HepG2 (cell line): Measurements from ENCODE around the gene SYNE1. TPM values are rescaled to one million over a fixed set of nuclear protein-coding genes. Genes with fewer than 3 reads are reported as not detected.

Source experiments
- ATAC-seq: fragments of 200-7000 bp; cut with Tn5 transposase; 3 replicates; pipeline ENCODE4 v1.9.1; 2020; ENCODE audit warnings: mild to moderate bottlenecking, moderate library complexity
- BruUV-seq: library from RNA; stranded (reverse); fragments of 400-500 nt; replicated peaks from 2 replicates; lab custom pipeline; 2021; lab: Mats Ljungman, UMichigan
- CTCF ChIA-PET: fragments of 300-600 bp; formaldehyde crosslinking; extraction: SDS; loops from one replicate; lab custom pipeline; 2021; ENCODE audit warnings: low total read pairs, inconsistent platforms, low intra/inter-chr PET ratio; lab: Yijun Ruan, JAX
- POLR2A ChIA-PET: fragments of 350-600 bp; sonication (Branson Sonifier 250); formaldehyde crosslinking; loops from one replicate; lab custom pipeline; 2020; ENCODE audit warnings: antibody characterized with exemption, inconsistent platforms; lab: Yijun Ruan, JAX
- DNase-seq: peaks from one replicate; pipeline ENCODE4 v3.0.0-alpha.2; 2015; ENCODE audit warnings: low spot score
- FAIRE-seq: peaks from 3 replicates; lab custom pipeline; 2011; peaks lifted over from hg19 to GRCh38; lab: Jason Lieb, UNC
- H2AFZ ChIP-seq: one replicate; pipeline ENCODE4 v1.6.1; 2011; ENCODE audit warnings: low read length, inconsistent platforms
- H3K27ac ChIP-seq: fragments of 300-600 bp; 3 replicates; pipeline ENCODE4 v1.8.0; 2011; ENCODE audit warnings: mixed run types, mild to moderate bottlenecking, mixed read lengths, low read length, inconsistent platforms; ENCODE audit not compliant: insufficient read depth; ENCODE audit errors: extremely low read length
- H3K27me3 ChIP-seq, 2 experiments: fragments of 200-600 bp in 1 of 2; 2 replicates in 1 of 2; 3 replicates in 1 of 2; pipeline versions ENCODE4 v1.6.0 to v1.8.0; 2011; ENCODE audit warnings: low read length in 2 of 2, mild to moderate bottlenecking in 2 of 2, moderate library complexity in 2 of 2, inconsistent platforms in 1 of 2; ENCODE audit not compliant: insufficient read depth in 2 of 2, control insufficient read depth in 1 of 2
- H3K36me3 ChIP-seq, 2 experiments: fragments of 200-600 bp in 1 of 2; replicated peaks in 1 of 2; 2 replicates in 1 of 2; 3 replicates in 1 of 2; pipeline versions ENCODE4 v1.5.1 to v1.8.0; 2011; ENCODE audit warnings: low read length in 2 of 2, inconsistent platforms in 1 of 2; ENCODE audit not compliant: insufficient read depth in 2 of 2, control insufficient read depth in 1 of 2
- H3K4me1 ChIP-seq: 2 replicates; pipeline ENCODE4 v1.5.1; 2012; ENCODE audit warnings: low read length, inconsistent platforms; ENCODE audit not compliant: insufficient read depth
- H3K4me2 ChIP-seq: 2 replicates; pipeline ENCODE4 v1.6.0; 2011; ENCODE audit warnings: low read depth, low read length, inconsistent platforms
- H3K4me3 ChIP-seq, 3 experiments: fragments of 200-600 bp in 1 of 3; sonication (generic), shearing (Covaris generic) in 1 of 3; replicated peaks in 1 of 3; 2 replicates each; pipeline ENCODE4 v1.5.1; 2011 to 2016; ENCODE audit warnings: low read length in 3 of 3, inconsistent platforms in 2 of 3, low read depth in 2 of 3, mild to moderate bottlenecking in 2 of 3, control low read depth in 1 of 3, mixed read lengths in 1 of 3; ENCODE audit not compliant: insufficient read depth in 1 of 3
- H3K79me2 ChIP-seq: one replicate; pipeline ENCODE4 v1.6.1; 2011; ENCODE audit warnings: low read length, inconsistent platforms; ENCODE audit not compliant: insufficient read depth
- H3K9ac ChIP-seq: 2 replicates; pipeline ENCODE4 v1.6.0; 2011; ENCODE audit warnings: mild to moderate bottlenecking, low read depth, low read length, inconsistent platforms; ENCODE audit not compliant: insufficient read depth
- H3K9me3 ChIP-seq: 2 replicates; pipeline ENCODE4 v1.5.1; 2012; ENCODE audit warnings: mild to moderate bottlenecking, low read length
- H4K20me1 ChIP-seq: 2 replicates; pipeline ENCODE4 v1.6.0; 2011; ENCODE audit warnings: inconsistent platforms, mild to moderate bottlenecking, low read length, moderate library complexity; ENCODE audit not compliant: insufficient read depth
- CCDC6 ChIP-seq: sonication (generic); formaldehyde crosslinking; IDR thresholded peaks from 2 replicates; pipeline ENCODE4 v1.8.1; 2022; ENCODE audit warnings: mild to moderate bottlenecking, missing genetic modification reagents, moderate library complexity
- MATR3 ChIP-seq: sonication (generic); formaldehyde crosslinking; IDR thresholded peaks from 2 replicates; pipeline ENCODE4 v1.4.0; 2020; ENCODE audit warnings: missing genetic modification reagents
- REXO4 ChIP-seq: sonication (generic); formaldehyde crosslinking; IDR thresholded peaks from 2 replicates; pipeline ENCODE4 v1.8.0; 2022; ENCODE audit warnings: missing genetic modification reagents, mild to moderate bottlenecking, borderline replicate concordance
- SMC3 ChIP-seq: IDR thresholded peaks from 2 replicates; pipeline ENCODE4 v1.6.1; 2011; ENCODE audit warnings: low read length, improper control_type of control experiment
- SNRNP70 ChIP-seq: fragments of 200-400 bp; formaldehyde crosslinking; IDR thresholded peaks from 2 replicates; pipeline ENCODE4 v1.6.1; 2017; ENCODE audit warnings: mild to moderate bottlenecking, low read depth, low read length, moderate library complexity
- ZBTB21 ChIP-seq: sonication (generic); formaldehyde crosslinking; IDR thresholded peaks from 2 replicates; pipeline ENCODE4 v1.4.0; 2020; ENCODE audit warnings: missing genetic modification reagents
- ZNF383 ChIP-seq: sonication (generic); formaldehyde crosslinking; IDR thresholded peaks from 2 replicates; pipeline ENCODE4 v1.4.0; 2020; ENCODE audit warnings: missing genetic modification reagents, mild to moderate bottlenecking, borderline replicate concordance
- WGBS: methylation state at CpG from one replicate; pipeline ENCODE4 v1.1.6; 2017; ENCODE audit warnings: low lambda C conversion rate; 5-methylcytosine and 5-hydroxymethylcytosine counted together
- in situ Hi-C: cut with HindIII; loops from 2 replicates; pipeline ENCODE4 v1.10.0; 2017; ENCODE audit warnings: low pct_unique_long_range_greater_than_20kb; ENCODE audit not compliant: extremely low pct_ligation_motif_present
- intact Hi-C: fragments of 100-400 bp; cut with micrococcal nuclease; formaldehyde crosslinking; loops from one replicate; pipeline ENCODE4 v1.10.0; 2022; ENCODE audit not compliant: unreplicated experiment
- polyA plus RNA-seq, 8 experiments: library from polyadenylated mRNA; depleted of rRNA in 3 of 8; stranded (reverse) in 7 of 8; unstranded in 1 of 8; fragments of >200 nt; fragmentation: Illumina TruSeq in 4 of 8; extraction: Trizol in 4 of 8; gene quantifications; 2 replicates each; pipeline versions ENCODE4 v1.2.1 to v1.2.3, GENCODE V29; 2011 to 2016; ENCODE audit warnings: low read depth in 4 of 8, missing spikeins in 1 of 8, mixed read lengths in 1 of 8; ENCODE audit not compliant: insufficient read depth in 1 of 8
- total RNA-seq, 5 experiments: library from RNA; depleted of rRNA; stranded (reverse); fragments of >200 nt; fragmentation: Illumina TruSeq; extraction: Trizol; gene quantifications; 2 replicates each; pipeline ENCODE4 v1.2.3, GENCODE V29; 2016; ENCODE audit warnings: low read depth in 1 of 5
- TF ChIP-seq, protein P1 (sequence below): fragments of 450-650 bp; IDR thresholded peaks from 2 replicates; pipeline ENCODE4 v1.6.1; 2017; ENCODE audit warnings: mild to moderate bottlenecking
- TF ChIP-seq, protein P2 (sequence below), 2 experiments: IDR thresholded peaks; 2 replicates each; pipeline ENCODE4 v1.6.1; 2011 to 2012; ENCODE audit warnings: low read length in 2 of 2, borderline replicate concordance in 1 of 2, low read depth in 1 of 2, mild to moderate bottlenecking in 1 of 2, moderate library complexity in 1 of 2
- TF ChIP-seq, protein P3 (sequence below): sonication (generic); formaldehyde crosslinking; IDR thresholded peaks from 2 replicates; pipeline ENCODE4 v1.4.0; 2020; ENCODE audit warnings: missing genetic modification reagents, borderline replicate concordance

The SYNE1 gene
- total and polyA plus RNA-seq, 2 of the 13 experiments (the other 11 are each of a cell fraction or from before 2014, with no cell fraction given) = 5.5 to 15.9 TPM

DNA sequence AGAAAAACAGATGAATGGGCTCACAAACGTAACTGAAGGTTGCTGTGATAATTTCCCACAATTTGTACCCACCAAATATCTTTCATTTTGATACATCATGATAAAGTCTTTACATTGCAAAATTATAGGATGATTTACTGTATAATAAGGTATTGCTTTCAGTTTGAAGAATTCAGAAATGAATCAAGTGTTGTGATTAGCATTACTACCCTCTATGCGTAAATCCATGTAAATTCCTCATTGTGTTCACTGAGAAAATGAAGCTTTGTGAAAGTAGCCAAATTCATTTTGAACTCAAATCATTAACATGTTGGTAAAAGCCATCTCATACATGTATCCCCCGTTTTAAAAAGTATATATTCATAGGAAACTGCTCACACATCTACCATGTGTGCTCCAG is 450.3 kb downstream of the SYNE1 start:
- Histone ChIP-seq H3K79me2 (no peaks in the 10 kb centered on the region), H3K36me3 (no peaks in the 10 kb centered on the region), H2AFZ (no peak overlapping the region), H3K9ac (no peak overlapping the region), H3K4me2 (no peak overlapping the region), H3K4me3 (no peak overlapping the region), H3K27me3 (no peaks in the 10 kb centered on the region), H4K20me1 (no peaks in the 10 kb centered on the region), H3K9me3 (no peaks in the 10 kb centered on the region), H3K27ac (no peak overlapping the region), H3K4me1 (peaks cover 5% of the 10 kb centered on the region; the same call in 1 of the 2 replicates)
- ChIA-PET CTCF (no interaction called here), POLR2A (no interaction called here)
- DNase-seq (no peak), FAIRE-seq (no peak)
- in situ Hi-C loops = no loop called here
- no TSS peak for BruUV-seq
- intact Hi-C loops = no loop called here
- TF ChIP-seq, protein P1, sequence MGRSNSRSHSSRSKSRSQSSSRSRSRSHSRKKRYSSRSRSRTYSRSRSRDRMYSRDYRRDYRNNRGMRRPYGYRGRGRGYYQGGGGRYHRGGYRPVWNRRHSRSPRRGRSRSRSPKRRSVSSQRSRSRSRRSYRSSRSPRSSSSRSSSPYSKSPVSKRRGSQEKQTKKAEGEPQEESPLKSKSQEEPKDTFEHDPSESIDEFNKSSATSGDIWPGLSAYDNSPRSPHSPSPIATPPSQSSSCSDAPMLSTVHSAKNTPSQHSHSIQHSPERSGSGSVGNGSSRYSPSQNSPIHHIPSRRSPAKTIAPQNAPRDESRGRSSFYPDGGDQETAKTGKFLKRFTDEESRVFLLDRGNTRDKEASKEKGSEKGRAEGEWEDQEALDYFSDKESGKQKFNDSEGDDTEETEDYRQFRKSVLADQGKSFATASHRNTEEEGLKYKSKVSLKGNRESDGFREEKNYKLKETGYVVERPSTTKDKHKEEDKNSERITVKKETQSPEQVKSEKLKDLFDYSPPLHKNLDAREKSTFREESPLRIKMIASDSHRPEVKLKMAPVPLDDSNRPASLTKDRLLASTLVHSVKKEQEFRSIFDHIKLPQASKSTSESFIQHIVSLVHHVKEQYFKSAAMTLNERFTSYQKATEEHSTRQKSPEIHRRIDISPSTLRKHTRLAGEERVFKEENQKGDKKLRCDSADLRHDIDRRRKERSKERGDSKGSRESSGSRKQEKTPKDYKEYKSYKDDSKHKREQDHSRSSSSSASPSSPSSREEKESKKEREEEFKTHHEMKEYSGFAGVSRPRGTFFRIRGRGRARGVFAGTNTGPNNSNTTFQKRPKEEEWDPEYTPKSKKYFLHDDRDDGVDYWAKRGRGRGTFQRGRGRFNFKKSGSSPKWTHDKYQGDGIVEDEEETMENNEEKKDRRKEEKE = no peak
- TF ChIP-seq REXO4 (CRISPR knock-in tag) (no peak), ZBTB21 (CRISPR knock-in tag) (no peak), SNRNP70 (no peak), ZNF383 (CRISPR knock-in tag) (no peak), SMC3 (no peak), CCDC6 (no peak), MATR3 (CRISPR knock-in tag) (no peak)
- TF ChIP-seq, protein P2, sequence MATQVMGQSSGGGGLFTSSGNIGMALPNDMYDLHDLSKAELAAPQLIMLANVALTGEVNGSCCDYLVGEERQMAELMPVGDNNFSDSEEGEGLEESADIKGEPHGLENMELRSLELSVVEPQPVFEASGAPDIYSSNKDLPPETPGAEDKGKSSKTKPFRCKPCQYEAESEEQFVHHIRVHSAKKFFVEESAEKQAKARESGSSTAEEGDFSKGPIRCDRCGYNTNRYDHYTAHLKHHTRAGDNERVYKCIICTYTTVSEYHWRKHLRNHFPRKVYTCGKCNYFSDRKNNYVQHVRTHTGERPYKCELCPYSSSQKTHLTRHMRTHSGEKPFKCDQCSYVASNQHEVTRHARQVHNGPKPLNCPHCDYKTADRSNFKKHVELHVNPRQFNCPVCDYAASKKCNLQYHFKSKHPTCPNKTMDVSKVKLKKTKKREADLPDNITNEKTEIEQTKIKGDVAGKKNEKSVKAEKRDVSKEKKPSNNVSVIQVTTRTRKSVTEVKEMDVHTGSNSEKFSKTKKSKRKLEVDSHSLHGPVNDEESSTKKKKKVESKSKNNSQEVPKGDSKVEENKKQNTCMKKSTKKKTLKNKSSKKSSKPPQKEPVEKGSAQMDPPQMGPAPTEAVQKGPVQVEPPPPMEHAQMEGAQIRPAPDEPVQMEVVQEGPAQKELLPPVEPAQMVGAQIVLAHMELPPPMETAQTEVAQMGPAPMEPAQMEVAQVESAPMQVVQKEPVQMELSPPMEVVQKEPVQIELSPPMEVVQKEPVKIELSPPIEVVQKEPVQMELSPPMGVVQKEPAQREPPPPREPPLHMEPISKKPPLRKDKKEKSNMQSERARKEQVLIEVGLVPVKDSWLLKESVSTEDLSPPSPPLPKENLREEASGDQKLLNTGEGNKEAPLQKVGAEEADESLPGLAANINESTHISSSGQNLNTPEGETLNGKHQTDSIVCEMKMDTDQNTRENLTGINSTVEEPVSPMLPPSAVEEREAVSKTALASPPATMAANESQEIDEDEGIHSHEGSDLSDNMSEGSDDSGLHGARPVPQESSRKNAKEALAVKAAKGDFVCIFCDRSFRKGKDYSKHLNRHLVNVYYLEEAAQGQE (IDR thresholded peaks at IDR 0.05; ENCODE audit: borderline replicate concordance in 1 of 2, low read depth in 1 of 2, low read length in 2 of 2) = no peak
- TF ChIP-seq, protein P3, sequence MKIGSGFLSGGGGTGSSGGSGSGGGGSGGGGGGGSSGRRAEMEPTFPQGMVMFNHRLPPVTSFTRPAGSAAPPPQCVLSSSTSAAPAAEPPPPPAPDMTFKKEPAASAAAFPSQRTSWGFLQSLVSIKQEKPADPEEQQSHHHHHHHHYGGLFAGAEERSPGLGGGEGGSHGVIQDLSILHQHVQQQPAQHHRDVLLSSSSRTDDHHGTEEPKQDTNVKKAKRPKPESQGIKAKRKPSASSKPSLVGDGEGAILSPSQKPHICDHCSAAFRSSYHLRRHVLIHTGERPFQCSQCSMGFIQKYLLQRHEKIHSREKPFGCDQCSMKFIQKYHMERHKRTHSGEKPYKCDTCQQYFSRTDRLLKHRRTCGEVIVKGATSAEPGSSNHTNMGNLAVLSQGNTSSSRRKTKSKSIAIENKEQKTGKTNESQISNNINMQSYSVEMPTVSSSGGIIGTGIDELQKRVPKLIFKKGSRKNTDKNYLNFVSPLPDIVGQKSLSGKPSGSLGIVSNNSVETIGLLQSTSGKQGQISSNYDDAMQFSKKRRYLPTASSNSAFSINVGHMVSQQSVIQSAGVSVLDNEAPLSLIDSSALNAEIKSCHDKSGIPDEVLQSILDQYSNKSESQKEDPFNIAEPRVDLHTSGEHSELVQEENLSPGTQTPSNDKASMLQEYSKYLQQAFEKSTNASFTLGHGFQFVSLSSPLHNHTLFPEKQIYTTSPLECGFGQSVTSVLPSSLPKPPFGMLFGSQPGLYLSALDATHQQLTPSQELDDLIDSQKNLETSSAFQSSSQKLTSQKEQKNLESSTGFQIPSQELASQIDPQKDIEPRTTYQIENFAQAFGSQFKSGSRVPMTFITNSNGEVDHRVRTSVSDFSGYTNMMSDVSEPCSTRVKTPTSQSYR (CRISPR knock-in tag) = no peak
- TF ChIP-seq, all 625 proteins: peak for 0
- WGBS = 72% methylated on average over 3 of the region's 3 CpGs
- no peak for ATAC-seq
